Activated CD8-positive, alpha-beta memory T cell treated with anti-CD3 and anti-CD28 coated beads, Interleukin-2, amount 50 U/mL, for 48 hours (primary cell): ENCODE results near the gene SAMD4A.

ENCODE experiments used
- DNase-seq: peaks from one replicate; pipeline ENCODE4 v3.0.0-alpha.2; 2020

Gene SAMD4A

GRCh38 chr14:54567224-54567638, 303 bp downstream of the SAMD4A start:
- DNase-seq = peak; percentile 75

GRCh38 chr14:54567639-54568561, 972 bp downstream of the SAMD4A start:
- DNase-seq = peak; percentile 70

DNA sequence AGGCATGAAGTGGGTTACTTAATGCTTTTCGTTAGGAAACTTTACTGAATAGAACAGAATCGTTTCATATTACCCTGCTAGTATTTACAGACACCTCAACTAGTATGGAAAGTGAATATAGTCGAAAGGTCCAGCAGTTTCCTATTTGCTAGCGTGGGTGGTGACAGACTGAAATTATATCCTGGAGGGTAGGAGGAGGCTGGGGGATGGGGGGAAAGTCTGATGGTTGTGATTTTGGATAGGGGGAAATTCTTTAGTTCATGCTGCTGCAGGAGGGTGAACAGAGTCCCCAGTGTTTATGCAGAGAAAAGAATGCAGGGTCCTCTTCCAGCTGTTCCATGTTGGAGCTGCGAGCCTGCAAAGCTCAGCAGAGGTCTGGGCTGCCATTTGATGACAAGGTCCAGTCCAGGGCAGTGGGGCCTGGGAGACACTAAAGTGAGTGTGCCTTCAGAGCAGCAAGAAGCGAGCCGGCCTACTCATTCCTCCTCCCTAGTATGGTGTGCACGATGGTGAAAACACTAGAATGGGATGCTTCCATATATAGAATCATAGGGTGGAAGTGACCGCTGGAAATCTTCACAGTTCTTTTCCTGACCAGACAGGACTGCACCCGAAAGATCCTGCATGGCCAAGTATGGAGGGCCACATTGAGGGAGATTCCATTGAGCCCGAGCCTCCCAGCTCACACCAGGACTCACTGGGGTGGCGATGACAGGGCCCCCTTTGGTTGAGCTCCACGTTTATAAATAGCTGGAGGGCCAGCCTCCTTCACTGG, 2.1 kb downstream of the SAMD4A start:
- no peak for DNase-seq

- DNase-seq = no peak
Measured at GRCh38 chr14:54570047-54570446, 3.1 kb downstream of the SAMD4A start.

DNA sequence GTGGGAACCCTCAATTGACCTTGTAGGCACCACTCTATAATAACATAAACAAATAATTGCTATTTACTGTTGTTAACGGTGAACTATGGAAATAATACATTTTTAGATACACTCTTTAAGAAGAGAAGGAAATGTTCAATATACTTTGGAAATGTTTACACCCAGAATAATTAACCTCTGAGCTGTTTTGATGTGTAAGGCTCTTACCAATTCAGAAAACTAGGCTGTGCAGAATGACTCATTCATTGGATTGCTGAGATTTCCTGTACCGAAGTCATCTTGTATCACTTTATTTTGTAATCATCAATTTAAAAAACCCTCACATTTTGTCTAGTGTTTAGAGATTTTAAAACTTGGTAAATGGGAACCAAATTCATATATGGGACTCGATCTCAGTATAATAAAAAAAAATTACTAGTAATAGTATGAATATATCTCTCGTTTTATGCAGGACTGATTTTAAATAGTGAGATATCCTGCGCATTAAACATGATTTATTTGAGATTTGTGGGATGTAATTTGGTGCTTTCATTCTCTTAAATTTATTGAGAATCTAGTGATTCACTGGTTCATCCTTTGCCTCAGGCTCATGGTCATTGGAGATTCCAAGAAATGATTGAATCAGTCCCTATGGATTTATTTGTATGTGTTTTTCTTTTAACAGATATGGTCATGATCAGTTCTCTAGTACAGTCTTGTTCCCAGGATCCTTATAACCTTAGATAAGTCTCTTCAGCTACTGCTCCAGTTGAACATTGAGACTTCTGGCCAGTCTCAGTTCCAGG, 3.9 kb downstream of the SAMD4A start:
- no peak for DNase-seq

DNA sequence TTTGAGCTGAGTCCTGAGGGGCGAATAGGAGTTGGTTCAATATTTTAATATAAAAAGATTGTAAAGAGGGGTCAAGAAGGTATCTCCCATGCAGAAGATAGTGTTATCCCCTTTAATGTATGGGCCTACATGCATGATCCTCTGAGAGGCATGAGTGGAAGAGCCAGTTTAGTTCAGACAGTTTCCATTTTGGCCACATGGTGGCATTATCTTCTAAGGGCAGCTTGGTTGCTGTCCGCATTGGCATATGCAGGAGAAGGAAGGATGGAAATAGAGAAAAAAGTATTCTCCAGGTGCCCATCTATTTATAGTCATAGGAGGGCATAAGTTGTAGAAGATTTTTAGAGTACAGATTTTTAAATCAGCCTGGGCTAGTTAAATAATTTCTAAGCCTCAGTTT, 5.4 kb downstream of the SAMD4A start:
- no peak for DNase-seq

DNA sequence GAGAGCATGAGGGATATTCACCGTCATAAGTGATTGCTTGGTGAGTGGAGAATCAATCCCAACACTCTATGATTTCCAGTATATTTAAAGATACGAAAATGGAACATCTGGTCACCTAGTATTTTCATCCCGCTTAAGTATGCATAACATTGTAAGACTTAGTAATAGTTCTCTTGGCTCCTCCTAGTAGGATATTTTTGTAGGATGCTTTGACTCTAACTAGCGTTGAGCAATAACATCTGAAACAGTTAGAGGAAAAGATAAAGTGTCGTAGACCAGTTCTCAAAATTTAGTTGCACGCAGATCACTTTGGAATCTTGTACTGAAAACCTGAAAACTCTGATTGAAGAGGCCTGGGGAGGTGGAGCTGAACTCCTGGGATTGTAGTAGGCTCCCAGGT, 7.6 kb downstream of the SAMD4A start:
- no peak for DNase-seq

GRCh38 chr14:54577494-54577893, 10.6 kb downstream of the SAMD4A start:
- DNase-seq = no peak

DNA sequence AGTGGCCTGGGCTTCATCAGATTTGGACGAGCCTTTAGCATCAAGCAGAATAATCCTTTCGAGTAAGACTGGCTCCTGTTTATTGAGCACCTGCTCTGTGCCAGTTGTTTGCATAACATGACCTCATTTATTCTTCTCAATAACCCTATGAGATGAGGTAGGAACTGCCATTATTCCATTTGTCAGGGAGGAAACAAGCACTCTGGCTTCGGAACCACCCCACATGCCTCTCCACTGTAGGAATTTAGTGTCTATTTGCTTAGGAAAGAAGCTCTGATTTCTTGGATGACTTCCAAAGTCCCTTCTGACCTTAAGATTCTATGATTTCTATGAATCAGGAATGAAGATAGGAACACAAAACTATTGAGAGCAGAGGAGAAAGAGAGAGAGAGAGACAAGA, 11.0 kb downstream of the SAMD4A start:
- no peak for DNase-seq

GRCh38 chr14:54579621-54580020, 12.7 kb downstream of the SAMD4A start:
- no peak for DNase-seq

- no peak for DNase-seq
Measured at GRCh38 chr14:54580933-54581332, 14.0 kb downstream of the SAMD4A start.

- DNase-seq = no peak
Measured at GRCh38 chr14:54582334-54582733, 15.4 kb downstream of the SAMD4A start.

- DNase-seq = no peak
Measured at GRCh38 chr14:54584097-54584496, 17.2 kb downstream of the SAMD4A start.

GRCh38 chr14:54585214-54585613, 18.3 kb downstream of the SAMD4A start:
- DNase-seq = no peak

DNA sequence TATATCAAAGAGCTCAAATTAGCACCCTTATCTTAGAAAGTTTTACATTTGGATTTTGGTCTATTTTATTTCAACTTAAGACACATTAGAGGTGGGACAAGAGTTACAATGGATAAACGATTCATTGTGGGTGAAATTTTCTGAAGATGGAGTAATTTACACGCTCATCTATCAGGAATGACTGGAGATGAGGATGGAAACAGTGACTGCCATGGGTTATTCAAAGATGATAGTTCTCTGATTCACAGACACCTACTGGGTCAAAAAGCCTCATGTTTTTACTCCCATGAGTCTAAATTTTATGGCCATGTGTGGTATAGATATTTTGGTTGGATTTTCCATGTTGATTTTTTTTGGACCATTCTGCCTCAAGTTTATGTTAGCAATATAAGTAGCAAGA, 22.1 kb downstream of the SAMD4A start:
- DNase-seq = no peak

GRCh38 chr14:54589843-54590242, 22.9 kb downstream of the SAMD4A start:
- DNase-seq = no peak

GRCh38 chr14:54590481-54590880, 23.6 kb downstream of the SAMD4A start:
- DNase-seq = no peak

DNA sequence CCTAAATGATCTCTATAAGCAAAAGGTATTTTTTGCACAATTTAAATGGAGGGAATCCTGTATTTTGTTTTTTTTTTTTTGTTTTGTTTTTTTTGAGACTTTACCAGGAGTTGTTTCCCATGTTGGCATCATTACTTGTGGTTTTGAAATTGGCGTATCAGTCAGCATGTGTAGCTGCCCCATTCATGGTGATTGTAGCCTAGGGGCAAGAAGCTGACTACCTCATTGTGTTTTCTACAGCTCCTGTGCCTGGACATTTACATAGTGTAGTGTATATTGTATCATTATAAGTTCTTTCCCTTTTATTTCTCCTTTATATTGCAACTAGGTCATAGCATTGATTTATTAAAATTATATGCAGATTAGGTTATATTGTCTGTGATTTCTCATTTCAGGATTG, 24.5 kb downstream of the SAMD4A start:
- no peak for DNase-seq

GRCh38 chr14:54591866-54592265, 24.9 kb downstream of the SAMD4A start:
- DNase-seq = no peak

DNA sequence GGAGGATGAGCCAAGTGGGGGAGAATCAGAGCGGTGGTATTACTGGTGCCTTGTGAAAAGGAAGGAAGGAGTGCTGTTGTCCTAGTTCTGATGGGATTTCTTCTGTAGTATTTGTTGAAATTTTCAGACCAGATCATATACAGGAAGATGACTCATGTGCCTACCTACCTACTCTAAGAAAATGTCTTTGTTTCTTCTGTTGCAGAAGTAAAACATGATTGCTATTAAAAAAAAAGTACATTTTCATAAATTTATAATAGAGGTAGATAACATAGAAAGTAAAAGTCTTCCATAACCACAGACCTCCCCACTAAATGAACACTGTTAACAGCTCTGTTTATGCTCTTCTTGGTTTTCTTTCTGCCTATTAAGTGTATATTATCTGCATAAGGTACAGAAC, 26.9 kb downstream of the SAMD4A start:
- DNase-seq = no peak

DNA sequence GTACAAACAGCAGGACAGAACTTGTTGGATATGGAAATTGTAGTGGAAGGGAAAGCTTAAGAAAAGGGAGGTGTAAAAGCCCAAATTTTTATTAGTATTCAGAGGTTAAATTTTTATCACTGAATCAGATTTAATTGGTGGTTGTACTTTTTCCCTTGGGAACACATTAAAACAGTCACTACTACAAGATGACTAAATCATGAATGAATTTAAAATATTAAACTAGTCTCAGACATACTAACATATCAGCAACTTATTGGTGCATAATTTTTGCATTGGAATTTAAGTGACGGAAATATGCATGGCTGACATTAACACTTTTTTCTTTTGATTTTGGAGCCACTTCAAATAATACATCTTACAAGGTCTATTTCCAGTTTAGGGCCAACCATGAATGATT, 27.6 kb downstream of the SAMD4A start:
- no peak for DNase-seq

DNA sequence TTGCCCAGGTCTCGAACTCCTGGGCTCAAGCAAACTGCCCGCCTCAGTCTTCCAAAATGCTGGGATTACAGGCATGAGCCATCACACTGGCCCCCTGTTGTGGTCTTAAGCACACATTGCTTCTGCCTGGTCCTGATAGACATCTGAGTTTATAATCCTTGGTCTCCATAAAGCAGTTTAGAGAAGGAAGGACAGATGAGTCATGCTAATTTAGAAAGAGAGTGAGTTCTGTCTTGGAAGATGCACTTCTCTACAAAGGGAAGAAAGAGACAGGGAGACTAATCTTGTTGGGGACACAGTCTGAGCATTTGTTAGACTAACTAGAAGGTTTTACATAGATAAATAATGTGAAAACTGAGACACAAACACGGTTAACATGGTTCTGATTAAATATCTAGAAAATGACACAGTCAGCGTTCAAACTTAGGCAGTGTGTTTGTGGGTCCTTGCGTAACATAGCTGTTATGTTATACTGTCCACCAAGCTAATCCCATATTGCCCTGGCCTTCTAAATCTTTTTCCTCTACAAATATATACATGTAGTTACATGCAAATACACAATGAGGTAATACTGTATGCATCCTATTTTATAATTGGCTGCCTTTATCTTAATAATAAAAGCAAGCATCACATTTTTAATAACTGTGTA, 31.0 kb downstream of the SAMD4A start:
- no peak for DNase-seq
